ENCODE measurements around the gene SLC13A1. TPM values are rescaled to one million over a fixed set of nuclear protein-coding genes. Genes with fewer than 3 reads are reported as not detected.

The SLC13A1 gene
- polyA plus RNA-seq, 2 of the 4 experiments (the other 2 are of a cell fraction): not detected

GRCh38 chr7:123190109-123190831 lies 9.5 kb downstream of the SLC13A1 start:
- ATAC-seq: no peak
- Histone ChIP-seq H3K9me3 (no peaks in the 10 kb centered on the region), H3K4me3 (no peak overlapping the region), H3K4me2 (peak overlapping the region; percentile 41; the same call in 2 of the 3 replicates), H3K4me1 (peaks cover 11% of the 10 kb centered on the region; the same call in 1 of the 3 replicates), H3K27ac (no peak overlapping the region)
- CTCF ChIA-PET: interaction anchor here (1.4 kb wide), 1 partner anchor 36 kb away, joined by 3 read pairs; no protein-coding TSS in a partner anchor
- DNase-seq (ENCODE audit: low read depth in 1 of 2, low spot score in 1 of 2): no peak
- no peak for TF ChIP-seq PBX3 (IDR thresholded peaks at IDR 0.05)
- no peak for TF ChIP-seq E2F6 (IDR thresholded peaks at IDR 0.05; ENCODE audit: borderline replicate concordance, low read depth)
- no peak for FAIRE-seq
- POLR2A ChIA-PET: no interaction called here
- 31% methylated on average over 2 of the region's 2 CpGs for WGBS (ENCODE audit: missing lambda C conversion rate)

- no peak for DNase-seq (ENCODE audit: low read depth in 1 of 2, low spot score in 1 of 2)
- ChIA-PET POLR2A (no interaction called here), CTCF (no interaction called here)
- no peak overlapping the region for H3K27ac ChIP-seq
- H3K4me2 ChIP-seq: no peak overlapping the region
- FAIRE-seq: no peak
- 0 out of 3 replicates have a peak, but pooled peaks cover 1% of the 10 kb centered on the region for H3K4me1 ChIP-seq
- H3K9me3 ChIP-seq: no peaks in the 10 kb centered on the region
- H3K4me3 ChIP-seq: no peak overlapping the region
- no peak for ATAC-seq
- TF ChIP-seq ELK1 (IDR thresholded peaks at IDR 0.05; ENCODE audit: low read depth, low read length) (no peak), PBX3 (IDR thresholded peaks at IDR 0.05) (no peak), MAZ (IDR thresholded peaks at IDR 0.05; ENCODE audit: borderline replicate concordance, low read depth, low read length) (no peak), HOXA7 (CRISPR knock-in tag; IDR thresholded peaks at IDR 0.05) (no peak), RAD21 (conservative IDR thresholded peaks at IDR 0.05 in 1 of 2, IDR thresholded peaks at IDR 0.05 in 1 of 2) (no peak), FOSL2 (IDR thresholded peaks at IDR 0.05) (no peak), FOSL2 (CRISPR knock-in tag; IDR thresholded peaks at IDR 0.05) (no peak), SMC3 (IDR thresholded peaks at IDR 0.05) (no peak)
- WGBS (ENCODE audit: missing lambda C conversion rate): 4% methylated on average over 3 of the region's 3 CpGs
Measured at GRCh38 chr7:123185756-123186155, 14.0 kb downstream of the SLC13A1 start.

- ATAC-seq: no peak
- Histone ChIP-seq H3K27ac (no peak overlapping the region), H3K4me1 (no peaks in the 10 kb centered on the region), H3K4me3 (no peak overlapping the region), H3K9me3 (no peaks in the 10 kb centered on the region), H3K4me2 (no peak overlapping the region)
- CTCF ChIA-PET: no interaction called here
- no peak for FAIRE-seq
- no peak for DNase-seq (ENCODE audit: low read depth in 1 of 2, low spot score in 1 of 2)
- no peak for TF ChIP-seq SREBF2 (IDR thresholded peaks at IDR 0.05)
- TF ChIP-seq HMGXB4 (CRISPR knock-in tag; IDR thresholded peaks at IDR 0.05; ENCODE audit: borderline replicate concordance): no peak
- TF ChIP-seq MYC (IDR thresholded peaks at IDR 0.05; ENCODE audit: borderline replicate concordance, low read length): no peak
- TF ChIP-seq ZNF302 (CRISPR knock-in tag; IDR thresholded peaks at IDR 0.05): no peak
- TF ChIP-seq CBX2 (IDR thresholded peaks at IDR 0.05; ENCODE audit: borderline replicate concordance, low read depth): no peak
- no peak for TF ChIP-seq JUNB (IDR thresholded peaks at IDR 0.05)
- no peak for TF ChIP-seq POLR2A (IDR thresholded peaks at IDR 0.05; ENCODE audit: low read length)
- no peak for TF ChIP-seq KDM5A (IDR thresholded peaks at IDR 0.05)
- no peak for TF ChIP-seq KDM1A (IDR thresholded peaks at IDR 0.05; ENCODE audit: low read depth)
- no peak for TF ChIP-seq MAX (IDR thresholded peaks at IDR 0.05)
- POLR2A ChIA-PET: no interaction called here
Measured at GRCh38 chr7:123184271-123184670, 15.5 kb downstream of the SLC13A1 start.
